SK-N-SH treated with all-trans-retinoic acid at 6 μM for 48 hours (cell line): ENCODE measurements around the gene NBEAL1.
"Not testable (repeated sequence)": the region's sequence is repeated elsewhere in the genome, so short reads cannot be mapped to it uniquely, and the experiment has no call there.

ENCODE experiments used
- ATAC-seq: fragments of 200-7000 bp; cut with Tn5 transposase; 3 replicates; pipeline ENCODE4 v1.9.1; 2020; ENCODE audit warnings: mild to moderate bottlenecking, moderate library complexity
- ARNTL ChIP-seq: fragments of 450-650 bp; formaldehyde crosslinking; IDR thresholded peaks from 2 replicates; pipeline ENCODE4 v1.5.0; 2020; ENCODE audit warnings: low read depth, mild to moderate bottlenecking, moderate library complexity, borderline replicate concordance
- BACH2 ChIP-seq: fragments of 250-450 bp; sonication (Bioruptor Pico); IDR thresholded peaks from 2 replicates; pipeline ENCODE4 v1.9.0; 2021; ENCODE audit warnings: mild to moderate bottlenecking, borderline replicate concordance
- CREB5 ChIP-seq: fragments of 250-450 bp; sonication (Bioruptor Pico); IDR thresholded peaks from 2 replicates; pipeline ENCODE4 v1.5.1; 2020; ENCODE audit warnings: low read depth, mild to moderate bottlenecking, moderate library complexity
- CSDC2 ChIP-seq: fragments of 250-450 bp; sonication (Bioruptor Pico); IDR thresholded peaks from 2 replicates; pipeline ENCODE4 v1.5.0; 2020; ENCODE audit warnings: mild to moderate bottlenecking, moderate library complexity
- CSRNP3 ChIP-seq: fragments of 250-450 bp; sonication (Bioruptor Pico); IDR thresholded peaks from 2 replicates; pipeline ENCODE4 v1.5.1; 2021; ENCODE audit warnings: mild to moderate bottlenecking, moderate library complexity
- ESRRG ChIP-seq: fragments of 250-450 bp; sonication (Bioruptor Pico); IDR thresholded peaks from 2 replicates; pipeline ENCODE4 v1.6.1; 2021; ENCODE audit warnings: mild to moderate bottlenecking
- GLIS3 ChIP-seq: fragments of 250-450 bp; sonication (Bioruptor Pico); IDR thresholded peaks from 2 replicates; pipeline ENCODE4 v1.5.0; 2020; ENCODE audit warnings: mild to moderate bottlenecking, moderate library complexity
- ISL1 ChIP-seq: fragments of 250-450 bp; sonication (Bioruptor Pico); IDR thresholded peaks from 2 replicates; pipeline ENCODE4 v2.1.2; 2022; ENCODE audit warnings: mild to moderate bottlenecking, moderate library complexity
- OSR1 ChIP-seq: fragments of 250-450 bp; sonication (Bioruptor Pico); IDR thresholded peaks from 2 replicates; pipeline ENCODE4 v1.8.0; 2022; ENCODE audit warnings: moderate library complexity, mild to moderate bottlenecking, inconsistent platforms
- PATZ1 ChIP-seq: fragments of 250-450 bp; sonication (Bioruptor Pico); IDR thresholded peaks from 2 replicates; pipeline ENCODE4 v1.8.0; 2020; ENCODE audit warnings: mild to moderate bottlenecking, moderate library complexity, borderline replicate concordance
- POU6F1 ChIP-seq: fragments of 250-450 bp; sonication (Bioruptor Pico); IDR thresholded peaks from 2 replicates; pipeline ENCODE4 v1.8.0; 2021; ENCODE audit warnings: low read depth, mild to moderate bottlenecking, moderate library complexity, borderline replicate concordance
- PPARA ChIP-seq: fragments of 250-450 bp; sonication (Bioruptor Pico); IDR thresholded peaks from 2 replicates; pipeline ENCODE4 v1.5.0; 2020; ENCODE audit warnings: mild to moderate bottlenecking, borderline replicate concordance
- RARB ChIP-seq: fragments of 250-450 bp; sonication (Bioruptor Pico); IDR thresholded peaks from 2 replicates; pipeline ENCODE4 v1.8.0; 2021; ENCODE audit warnings: mild to moderate bottlenecking, moderate library complexity
- SNAI2 ChIP-seq: fragments of 250-450 bp; sonication (Bioruptor Pico); IDR thresholded peaks from 2 replicates; pipeline ENCODE4 v1.5.0; 2020; ENCODE audit warnings: mild to moderate bottlenecking, moderate library complexity
- TCF4 ChIP-seq: fragments of 250-450 bp; sonication (Bioruptor Pico); IDR thresholded peaks from 2 replicates; pipeline ENCODE4 v1.8.0; 2021; ENCODE audit warnings: mild to moderate bottlenecking, moderate library complexity, borderline replicate concordance
- TSHZ2 ChIP-seq: fragments of 250-450 bp; sonication (Bioruptor Pico); IDR thresholded peaks from 2 replicates; pipeline ENCODE4 v1.5.0; 2020; ENCODE audit warnings: mild to moderate bottlenecking, moderate library complexity
- ZC3H10 ChIP-seq: fragments of 250-450 bp; sonication (Bioruptor Pico); IDR thresholded peaks from 2 replicates; pipeline ENCODE4 v1.5.1; 2021; ENCODE audit warnings: mild to moderate bottlenecking, moderate library complexity
- ZFP3 ChIP-seq: fragments of 250-450 bp; sonication (Bioruptor Pico); IDR thresholded peaks from 2 replicates; pipeline ENCODE4 v1.5.0; 2020; ENCODE audit warnings: mild to moderate bottlenecking, moderate library complexity
- ZNF565 ChIP-seq: fragments of 450-650 bp; formaldehyde crosslinking; conservative IDR thresholded peaks from 2 replicates; pipeline ENCODE4 v1.5.0; 2020; ENCODE audit warnings: low read depth, mild to moderate bottlenecking, moderate library complexity
- ZNF8 ChIP-seq: fragments of 450-650 bp; formaldehyde crosslinking; IDR thresholded peaks from 2 replicates; pipeline ENCODE4 v1.5.0; 2020; ENCODE audit warnings: mild to moderate bottlenecking, moderate library complexity

Gene NBEAL1

GRCh38 chr2:203062126-203062525 is 47.5 kb downstream of the NBEAL1 start:
- TF ChIP-seq GLIS3 (no peak), OSR1 (no peak), CREB5 (CRISPR knock-in tag) (no peak), ZNF8 (CRISPR knock-in tag) (no peak), TCF4 (no peak), ZC3H10 (CRISPR knock-in tag) (no peak), CSRNP3 (CRISPR knock-in tag) (no peak)
- ATAC-seq, result no peak

- ATAC-seq, result not testable (repeated sequence)
Measured at GRCh38 chr2:203066519-203067091, 51.9 kb downstream of the NBEAL1 start.

- ATAC-seq, result no peak
- no peak for TF ChIP-seq ARNTL (CRISPR knock-in tag)
- TF ChIP-seq ZC3H10 (CRISPR knock-in tag), result no peak
- no peak for TF ChIP-seq CSRNP3 (CRISPR knock-in tag)
- TF ChIP-seq ZNF8 (CRISPR knock-in tag), result no peak
- TF ChIP-seq CSDC2 (CRISPR knock-in tag), result no peak
- TF ChIP-seq ISL1 (CRISPR knock-in tag), result no peak
- TF ChIP-seq POU6F1 (CRISPR knock-in tag), result no peak
- no peak for TF ChIP-seq CREB5 (CRISPR knock-in tag)
- TF ChIP-seq ZFP3, result no peak
- TF ChIP-seq ZNF565, result no peak
Measured at GRCh38 chr2:203070701-203071100, 56.0 kb downstream of the NBEAL1 start.

GRCh38 chr2:203071148-203071547 is 56.5 kb downstream of the NBEAL1 start:
- ATAC-seq, result no peak
- no peak for TF ChIP-seq SNAI2 (CRISPR knock-in tag)
- no peak for TF ChIP-seq PPARA (CRISPR knock-in tag)
- TF ChIP-seq ESRRG (CRISPR knock-in tag), result no peak
- TF ChIP-seq GLIS3, result no peak
- TF ChIP-seq CREB5 (CRISPR knock-in tag), result no peak
- TF ChIP-seq RARB (CRISPR knock-in tag), result no peak
- no peak for TF ChIP-seq ARNTL (CRISPR knock-in tag)
- no peak for TF ChIP-seq OSR1
- TF ChIP-seq ZC3H10 (CRISPR knock-in tag), result no peak
- no peak for TF ChIP-seq ISL1 (CRISPR knock-in tag)
- TF ChIP-seq TSHZ2, result no peak
- no peak for TF ChIP-seq CSRNP3 (CRISPR knock-in tag)
- no peak for TF ChIP-seq PATZ1 (CRISPR knock-in tag)
- no peak for TF ChIP-seq BACH2
- TF ChIP-seq ZFP3, result no peak
- TF ChIP-seq CSDC2 (CRISPR knock-in tag), result no peak
